OCI-LY7 (cell line): ENCODE measurements around the gene ACAT2. TPM values are rescaled to one million over a fixed set of nuclear protein-coding genes. Genes with fewer than 3 reads are reported as not detected.

Experiments
- BruUV-seq: library from RNA; stranded (reverse); fragments of 400-500 nt; replicated peaks from 2 replicates; lab custom pipeline; 2021; lab: Mats Ljungman, UMichigan
- CTCF ChIA-PET: fragments of 300-600 bp; sonication (Branson Sonifier 250); formaldehyde crosslinking; loops from one replicate; lab custom pipeline; 2022; ENCODE audit warnings: antibody characterized with exemption; ENCODE audit not compliant: unreplicated experiment; lab: Charles Lee
- POLR2A ChIA-PET: fragments of 300-600 bp; sonication (Branson Sonifier 250); formaldehyde crosslinking; loops from one replicate; lab custom pipeline; 2022; ENCODE audit warnings: antibody characterized with exemption; lab: Charles Lee
- DNase-seq: peaks from one replicate; pipeline ENCODE4 v3.0.0-alpha.2; 2015; ENCODE audit warnings: low spot score
- H2AFZ ChIP-seq: fragments of 200-600 bp; sonication (generic), shearing (Covaris generic); 2 replicates; pipeline ENCODE4 v1.6.1; 2014; ENCODE audit warnings: mild to moderate bottlenecking, antibody characterized with exemption, low read length, moderate library complexity
- H3K27ac ChIP-seq: fragments of 200-600 bp; sonication (generic); 2 replicates; pipeline ENCODE4 v1.5.1; 2014; ENCODE audit warnings: mixed run types, low read depth, mild to moderate bottlenecking, moderate library complexity, low read length, inconsistent platforms; ENCODE audit not compliant: poor library complexity, severe bottlenecking
- H3K36me3 ChIP-seq: fragments of 200-600 bp; sonication (generic); 2 replicates; pipeline ENCODE4 v1.6.1; 2014; ENCODE audit warnings: mild to moderate bottlenecking, antibody characterized with exemption, low read length, moderate library complexity, mixed read lengths; ENCODE audit not compliant: insufficient read depth
- H3K4me1 ChIP-seq: fragments of 200-600 bp; sonication (generic); 2 replicates; pipeline ENCODE4 v1.5.1; 2014; ENCODE audit warnings: mild to moderate bottlenecking, low read length; ENCODE audit not compliant: insufficient read depth, poor library complexity, severe bottlenecking
- H3K4me2 ChIP-seq: fragments of 200-600 bp; sonication (generic); 2 replicates; pipeline ENCODE4 v1.6.1; 2014; ENCODE audit warnings: mild to moderate bottlenecking, low read length
- H3K4me3 ChIP-seq: fragments of 200-600 bp; sonication (generic); 2 replicates; pipeline ENCODE4 v1.5.1; 2014; ENCODE audit warnings: mild to moderate bottlenecking, low read depth, low read length; ENCODE audit not compliant: poor library complexity, severe bottlenecking
- H3K79me2 ChIP-seq: fragments of 200-600 bp; sonication (generic); 2 replicates; pipeline ENCODE4 v1.6.1; 2016; ENCODE audit warnings: low read depth, mild to moderate bottlenecking, low read length, moderate library complexity, mixed read lengths; ENCODE audit not compliant: insufficient read depth
- H3K9me2 ChIP-seq: fragments of 200-600 bp; sonication (generic); 2 replicates; pipeline ENCODE4 v1.6.1; 2016; ENCODE audit warnings: mild to moderate bottlenecking, low read length, mixed read lengths; ENCODE audit not compliant: insufficient read depth
- H3K9me3 ChIP-seq: fragments of 200-600 bp; sonication (generic); 2 replicates; pipeline ENCODE4 v1.6.1; 2014; ENCODE audit warnings: mild to moderate bottlenecking, mixed run types, low read length, mixed read lengths
- H4K20me1 ChIP-seq: fragments of 200-600 bp; sonication (generic); 2 replicates; pipeline ENCODE4 v1.6.1; 2014; ENCODE audit warnings: mild to moderate bottlenecking, antibody characterized with exemption, low read length, moderate library complexity, mixed read lengths; ENCODE audit not compliant: insufficient read depth
- EZH2phosphoT487 ChIP-seq: fragments of 200-600 bp; sonication (generic); IDR thresholded peaks from 2 replicates; pipeline ENCODE4 v1.6.1; 2018; ENCODE audit warnings: low read depth, borderline replicate concordance, mild to moderate bottlenecking, mixed run types, antibody characterized with exemption, low read length, moderate library complexity, mixed read lengths
- intact Hi-C: fragments of 100-400 bp; cut with micrococcal nuclease; formaldehyde crosslinking; loops from one replicate; pipeline ENCODE4 v1.10.0; 2022; ENCODE audit not compliant: unreplicated experiment
- total RNA-seq, 2 experiments: library from RNA; depleted of rRNA in 1 of 2; stranded (reverse); fragments of >200 nt in 1 of 2; shearing (Covaris generic) in 1 of 2; gene quantifications; 2 replicates each; pipeline ENCODE4 v1.2.3, GENCODE V29; 2014 to 2022
- TF ChIP-seq, protein P1 (sequence below): fragments of 200-600 bp; sonication (generic); conservative IDR thresholded peaks from 2 replicates; pipeline ENCODE4 v1.5.1; 2014; ENCODE audit warnings: mild to moderate bottlenecking, antibody characterized with exemption, low read length, moderate library complexity, mixed read lengths

Gene ACAT2
- total RNA-seq, 2 experiments from 2014 or later, result 42.4 to 110 TPM

DNA sequence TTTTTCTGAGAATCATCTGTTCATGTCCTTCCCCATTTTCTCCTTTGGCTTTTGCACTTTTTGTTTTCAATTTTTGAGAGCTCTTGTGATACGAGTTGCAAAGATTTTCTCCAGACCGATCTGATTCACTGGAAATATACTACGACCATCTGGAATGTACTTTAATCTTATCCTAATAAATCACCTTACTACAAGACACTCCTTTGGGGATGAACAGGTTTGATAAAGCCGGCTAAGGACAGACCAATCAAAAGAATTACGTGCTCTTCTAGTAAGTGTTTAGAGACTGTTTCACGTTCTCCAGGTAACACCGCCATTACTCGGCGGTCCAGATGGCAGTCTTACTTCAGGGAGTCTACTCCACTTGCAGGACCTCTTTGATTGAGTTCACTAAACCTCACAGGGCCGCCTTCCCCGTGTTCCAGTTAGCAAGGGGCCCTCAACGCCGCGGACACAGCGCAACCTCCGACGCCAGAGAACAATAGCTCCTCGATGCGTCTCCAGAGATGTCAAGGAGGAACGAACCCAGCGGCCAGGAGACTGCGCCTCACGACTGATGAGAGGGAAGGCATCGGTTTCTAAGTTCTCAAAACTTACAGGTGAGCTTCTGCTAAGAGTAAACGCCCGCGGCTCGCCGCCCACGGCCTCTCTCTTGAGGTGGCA is 35.5 kb upstream of the ACAT2 start:
- TF ChIP-seq, protein P1, sequence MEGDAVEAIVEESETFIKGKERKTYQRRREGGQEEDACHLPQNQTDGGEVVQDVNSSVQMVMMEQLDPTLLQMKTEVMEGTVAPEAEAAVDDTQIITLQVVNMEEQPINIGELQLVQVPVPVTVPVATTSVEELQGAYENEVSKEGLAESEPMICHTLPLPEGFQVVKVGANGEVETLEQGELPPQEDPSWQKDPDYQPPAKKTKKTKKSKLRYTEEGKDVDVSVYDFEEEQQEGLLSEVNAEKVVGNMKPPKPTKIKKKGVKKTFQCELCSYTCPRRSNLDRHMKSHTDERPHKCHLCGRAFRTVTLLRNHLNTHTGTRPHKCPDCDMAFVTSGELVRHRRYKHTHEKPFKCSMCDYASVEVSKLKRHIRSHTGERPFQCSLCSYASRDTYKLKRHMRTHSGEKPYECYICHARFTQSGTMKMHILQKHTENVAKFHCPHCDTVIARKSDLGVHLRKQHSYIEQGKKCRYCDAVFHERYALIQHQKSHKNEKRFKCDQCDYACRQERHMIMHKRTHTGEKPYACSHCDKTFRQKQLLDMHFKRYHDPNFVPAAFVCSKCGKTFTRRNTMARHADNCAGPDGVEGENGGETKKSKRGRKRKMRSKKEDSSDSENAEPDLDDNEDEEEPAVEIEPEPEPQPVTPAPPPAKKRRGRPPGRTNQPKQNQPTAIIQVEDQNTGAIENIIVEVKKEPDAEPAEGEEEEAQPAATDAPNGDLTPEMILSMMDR, result no peak
- no peak for TF ChIP-seq EZH2phosphoT487
- Histone ChIP-seq H4K20me1 (peaks cover 33% of the 10 kb centered on the region; the same call in 1 of the 2 replicates), H3K79me2 (peaks cover 88% of the 10 kb centered on the region), H3K27ac (peak overlapping the region; percentile 89), H3K36me3 (peaks cover 63% of the 10 kb centered on the region), H3K9me3 (no peaks in the 10 kb centered on the region), H3K4me3 (peak overlapping the region; percentile 91), H3K4me1 (peaks cover 31% of the 10 kb centered on the region), H3K4me2 (peak overlapping the region; percentile 95), H2AFZ (peak overlapping the region; percentile 80; the same call in 1 of the 2 replicates), H3K9me2 (no peaks in the 10 kb centered on the region)
- no peak for DNase-seq
- ChIA-PET CTCF (interaction anchor here (0.6 to 1.0 kb wide), 3 partner anchors 11 to 59 kb away, joined by 5 to 7 read pairs (median 6); no protein-coding TSS in a partner anchor), POLR2A (interaction anchor here (0.6 to 4.9 kb wide), 21 partner anchors 9 to 685 kb away, joined by 3 to 48 read pairs (median 5); partner anchors contain the start of genes ACAT2, MRPL18, SOD2 and TCP1)
- intact Hi-C loops, result loop anchor here (10.0 kb wide), 1 partner anchor 922 kb away; no protein-coding TSS in a partner anchor
- TSS peak; percentile 88 for BruUV-seq

DNA sequence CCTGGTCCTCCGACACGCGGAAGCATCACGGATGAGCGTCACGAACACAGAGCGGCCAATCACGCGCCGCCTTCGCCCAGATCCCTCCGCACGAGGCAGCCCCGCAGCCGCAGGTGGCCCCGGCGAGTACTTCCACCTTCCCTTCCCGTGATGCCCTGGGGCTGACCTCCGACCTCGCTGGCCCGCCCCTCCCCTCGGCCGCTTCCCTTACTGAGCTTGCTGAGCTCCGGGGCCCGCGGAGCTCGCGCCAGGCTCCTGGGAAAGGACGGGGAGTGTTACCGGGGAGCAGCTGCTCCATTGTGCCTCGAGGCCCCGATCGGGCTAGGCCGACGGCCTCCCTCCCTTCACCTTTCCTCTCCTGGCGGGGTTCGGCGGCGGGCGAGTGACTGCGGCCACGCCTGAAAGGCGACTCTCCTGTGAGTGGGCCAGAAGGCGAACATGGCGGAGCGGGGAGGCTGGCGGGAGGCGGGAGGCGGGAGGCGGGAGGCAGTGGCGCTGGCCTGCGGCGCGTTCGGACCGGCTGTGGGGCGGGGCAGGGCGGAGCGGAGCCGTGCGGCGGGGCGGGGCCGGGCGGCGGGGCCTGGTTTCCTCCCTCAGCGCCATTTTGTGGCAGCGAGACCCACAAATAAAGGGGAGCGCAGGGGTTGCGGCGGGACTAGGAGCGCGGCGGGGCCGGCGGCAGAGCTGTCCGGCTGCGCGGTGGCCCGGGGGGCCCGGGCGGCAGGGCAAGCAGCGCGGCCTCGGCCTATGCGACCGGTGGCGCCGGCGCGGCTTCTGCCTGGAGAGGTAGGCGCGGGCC is 34.7 kb upstream of the ACAT2 start, which contains the start of gene WTAP:
Gene WTAP (plus strand): TSS at position 589 of the 799 bp plus-strand sequence. CDS start 8,760 bp downstream, outside the sequence.
- BruUV-seq, result no TSS peak
- peak; percentile 98 for DNase-seq
- intact Hi-C loops, result loop anchor here (1.0 to 10.0 kb wide), 4 partner anchors 34 to 922 kb away; partner anchors contain the start of genes ACAT2, SOD2 and TCP1

More for the DNA sequence above, 34.7 kb upstream of the ACAT2 start, which contains the start of gene WTAP:
- Histone ChIP-seq H3K27ac (peak within 1 kb of the TSS; percentile 89), H3K79me2 (peaks cover 91% of the 10 kb centered on the region), H3K9me2 (no peaks in the 10 kb centered on the region), H3K4me3 (peak within 1 kb of the TSS; percentile 91), H2AFZ (peak within 1 kb of the TSS; percentile 80; the same call in 1 of the 2 replicates), H4K20me1 (peaks cover 40% of the 10 kb centered on the region), H3K9me3 (no peaks in the 10 kb centered on the region), H3K4me1 (peaks cover 39% of the 10 kb centered on the region), H3K36me3 (peaks cover 70% of the 10 kb centered on the region), H3K4me2 (peak within 1 kb of the TSS; percentile 95)
- TF ChIP-seq, protein P1, result no peak
- TF ChIP-seq EZH2phosphoT487, result no peak
- ChIA-PET CTCF (interaction anchor here (0.6 to 1.0 kb wide), 5 partner anchors 10 to 241 kb away, joined by 4 to 7 read pairs (median 5); partner anchors contain the start of gene MRPL18), POLR2A (interaction anchor here (0.6 to 4.9 kb wide), 23 partner anchors 8 to 255 kb away, joined by 3 to 48 read pairs (median 5); partner anchors contain the start of genes ACAT2, MRPL18, SOD2 and TCP1)
